Islet precursor cell (in vitro differentiated cells): Measurements from ENCODE around the gene BAX.
"Not testable (repeated sequence)": the region's sequence is repeated elsewhere in the genome, so short reads cannot be mapped to it uniquely, and the experiment has no call there.

Experiments
- DNase-seq: peaks from one replicate; pipeline ENCODE4 v3.0.0-alpha.2; 2018

The BAX gene

GRCh38 chr19:48954595-48955307 is at the start of gene BAX:
BAX (plus strand) TSS chr19:48954875; CDS start chr19:48954929, 54 bp downstream.
- peak; percentile 98 for DNase-seq

- DNase-seq = no peak
Measured at GRCh38 chr19:48905664-48906063, 49.0 kb upstream of the BAX start.

- no peak for DNase-seq
Measured at GRCh38 chr19:48906324-48906723, 48.4 kb upstream of the BAX start.

GRCh38 chr19:48907671-48908070 is 47.0 kb upstream of the BAX start:
- no peak for DNase-seq

GRCh38 chr19:48909424-48910077 is 45.1 kb upstream of the BAX start:
- DNase-seq = not testable (repeated sequence)

GRCh38 chr19:48910803-48911202 is 43.9 kb upstream of the BAX start:
- no peak for DNase-seq

- no peak for DNase-seq
Measured at GRCh38 chr19:48913114-48913889, 41.4 kb upstream of the BAX start.

- peak; percentile 81 for DNase-seq
Measured at GRCh38 chr19:48914181-48914580, 40.5 kb upstream of the BAX start.

- no peak for DNase-seq
Measured at GRCh38 chr19:48915757-48916156, 38.9 kb upstream of the BAX start.

GRCh38 chr19:48918071-48918470 is 36.6 kb upstream of the BAX start:
- DNase-seq = no peak

GRCh38 chr19:48918801-48919247 is 35.9 kb upstream of the BAX start:
- peak; percentile 70 for DNase-seq

- DNase-seq = not testable (repeated sequence)
Measured at GRCh38 chr19:48919271-48919670, 35.4 kb upstream of the BAX start.

- DNase-seq = no peak
Measured at GRCh38 chr19:48920949-48921348, 33.7 kb upstream of the BAX start.

- DNase-seq = no peak
Measured at GRCh38 chr19:48921721-48922500, 32.8 kb upstream of the BAX start.

GRCh38 chr19:48922548-48923490 is 31.9 kb upstream of the BAX start:
- DNase-seq = no peak

GRCh38 chr19:48925240-48925843 is 29.3 kb upstream of the BAX start:
- peak; percentile 68 for DNase-seq

- not testable (repeated sequence) for DNase-seq
Measured at GRCh38 chr19:48925890-48926289, 28.8 kb upstream of the BAX start.

- no peak for DNase-seq
Measured at GRCh38 chr19:48926909-48927308, 27.8 kb upstream of the BAX start.

- DNase-seq = not testable (repeated sequence)
Measured at GRCh38 chr19:48927692-48928091, 27.0 kb upstream of the BAX start.

GRCh38 chr19:48928164-48929025 is 26.3 kb upstream of the BAX start:
- no peak for DNase-seq
